Amniotic stem cell (primary cell): ENCODE data around the gene HYAL1.
A peak's percentile ranks its signal among the peaks of the same experiment; 100 is the strongest.
"Not testable (repeated sequence)": the region's sequence is repeated elsewhere in the genome, so short reads cannot be mapped to it uniquely, and the experiment has no call there.

Source experiments
- DNase-seq: peaks from one replicate; lab custom pipeline; 2025; lab: John Stamatoyannopoulos, UW

The HYAL1 gene

DNA sequence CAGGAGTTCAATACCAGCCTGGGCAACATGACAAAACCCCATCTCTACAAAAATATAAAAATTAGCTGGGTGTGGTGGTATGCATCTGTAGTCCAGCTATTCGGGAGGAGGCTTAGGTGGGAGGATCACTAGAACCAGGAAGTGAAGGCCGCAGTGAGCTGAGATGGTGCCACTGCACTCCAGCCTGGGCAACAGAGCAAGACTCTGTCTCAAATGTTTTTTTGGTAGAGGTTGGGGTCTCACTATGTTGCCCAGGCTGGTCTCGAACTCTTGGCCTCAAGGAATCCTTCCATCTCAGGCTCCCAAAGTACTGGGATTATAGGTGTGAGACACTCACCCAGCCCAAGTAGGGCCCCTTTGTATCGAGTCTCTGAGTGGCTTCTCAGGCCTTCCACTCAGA lies 9.3 kb downstream of the HYAL1 start:
- DNase-seq, result no peak

DNA sequence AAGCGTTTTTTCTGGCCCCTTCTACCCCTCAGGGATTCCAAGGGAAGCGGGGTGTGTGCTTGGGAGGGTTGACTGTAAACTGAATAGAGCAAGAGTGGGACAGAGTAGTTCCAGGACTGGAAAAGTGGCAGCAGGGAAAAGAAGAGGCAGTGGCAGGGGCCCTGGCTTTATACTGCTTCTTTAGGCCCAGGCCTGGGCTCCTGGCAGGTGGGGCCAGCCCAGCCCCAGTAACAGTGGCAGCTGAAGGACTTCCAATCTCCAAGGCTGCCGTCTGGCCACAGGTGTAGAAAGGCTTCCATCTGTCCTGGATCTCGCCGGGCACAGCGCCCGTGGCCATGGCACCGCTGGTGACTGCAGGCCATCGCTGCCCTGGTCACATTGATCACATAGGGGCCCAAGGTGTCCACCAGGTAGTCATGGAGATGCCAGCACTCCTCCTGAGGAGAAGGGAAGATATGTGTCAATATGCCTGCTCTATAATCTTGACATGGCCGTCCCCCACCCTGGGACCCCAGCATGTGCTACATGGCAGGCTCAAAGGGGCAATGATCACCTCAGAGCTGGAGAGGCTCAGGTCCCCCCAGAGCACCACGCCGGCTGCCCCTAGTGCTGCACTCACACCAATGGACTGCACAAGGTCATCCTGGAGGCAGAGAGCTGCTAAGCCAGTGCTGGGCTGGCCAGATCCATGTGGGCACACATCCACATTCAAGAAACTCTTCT lies 10.1 kb downstream of the HYAL1 start:
- no peak for DNase-seq

DNA sequence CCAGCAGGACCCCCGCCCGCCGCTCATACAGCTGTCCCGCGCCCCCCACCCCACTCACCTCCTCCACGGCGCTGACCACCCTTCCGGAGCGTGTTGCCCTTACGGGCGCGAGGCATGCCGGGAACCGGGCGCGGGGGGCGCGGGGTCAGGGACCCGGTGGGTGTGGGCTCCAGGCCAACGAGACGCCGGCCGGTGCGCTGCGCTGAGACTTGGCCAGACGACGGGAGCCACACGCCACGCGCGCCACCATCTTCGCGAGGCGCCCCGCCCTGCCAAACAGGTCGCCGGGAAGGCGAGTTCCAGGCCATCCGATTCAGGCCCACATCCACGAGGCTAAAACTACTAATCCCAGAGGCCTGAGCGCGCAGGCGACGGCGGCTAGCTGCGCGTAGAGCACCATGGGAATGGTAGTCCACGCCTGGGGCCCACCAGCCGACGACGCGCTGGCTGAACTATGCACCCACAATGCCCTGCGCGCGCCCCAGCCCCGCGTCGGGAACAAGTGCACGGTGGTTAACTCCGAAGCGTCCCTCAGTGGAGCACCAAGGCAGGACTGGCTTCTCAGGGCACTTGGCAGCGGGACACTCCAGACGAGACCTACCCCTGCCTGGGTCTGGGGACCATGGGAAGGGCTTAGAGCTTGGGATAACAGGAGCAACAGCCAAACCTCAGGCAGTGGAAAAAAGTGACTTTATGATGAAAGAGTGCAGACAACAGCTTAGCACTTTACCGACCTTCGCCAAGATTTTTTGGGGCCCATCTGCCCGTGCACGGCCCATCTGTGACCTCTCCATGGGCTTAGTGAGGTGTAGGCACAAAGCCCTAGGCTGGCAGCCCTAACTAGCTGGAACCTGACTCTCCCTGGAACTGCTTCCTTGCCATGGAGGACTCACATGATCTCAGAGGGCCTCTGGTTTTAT lies 11.0 kb downstream of the HYAL1 start, which contains the start of gene IFRD2:
Gene IFRD2, minus strand, starts transcription at position 271 of the 920 bp plus-strand sequence. Its CDS starts 155 bp downstream, at position 116.
- DNase-seq, result peak; percentile 97

DNA sequence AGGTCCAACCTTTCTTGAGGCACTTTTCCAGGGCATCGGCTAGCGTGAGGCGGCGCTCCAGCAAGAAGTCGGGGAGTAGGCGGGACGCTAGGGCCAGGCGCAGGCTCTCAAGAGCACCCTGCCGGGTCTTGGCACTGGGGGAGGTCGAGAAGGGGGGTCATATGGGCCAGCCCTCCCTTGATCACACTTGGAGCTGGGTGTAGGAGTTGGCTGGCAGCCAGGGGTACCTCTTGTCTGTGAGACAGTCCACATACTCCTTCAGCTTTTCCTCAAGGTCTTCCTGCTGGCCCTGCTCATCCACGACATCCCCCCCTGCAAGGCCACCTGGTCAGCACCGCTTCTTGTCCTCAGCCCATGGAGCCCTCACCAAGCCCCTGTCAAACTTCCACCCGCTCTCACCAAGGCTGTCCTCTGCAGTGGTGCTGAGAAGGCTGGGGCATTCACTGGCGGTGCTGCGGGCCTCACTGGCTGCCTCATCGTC lies 13.2 kb downstream of the HYAL1 start:
- no peak for DNase-seq

DNA sequence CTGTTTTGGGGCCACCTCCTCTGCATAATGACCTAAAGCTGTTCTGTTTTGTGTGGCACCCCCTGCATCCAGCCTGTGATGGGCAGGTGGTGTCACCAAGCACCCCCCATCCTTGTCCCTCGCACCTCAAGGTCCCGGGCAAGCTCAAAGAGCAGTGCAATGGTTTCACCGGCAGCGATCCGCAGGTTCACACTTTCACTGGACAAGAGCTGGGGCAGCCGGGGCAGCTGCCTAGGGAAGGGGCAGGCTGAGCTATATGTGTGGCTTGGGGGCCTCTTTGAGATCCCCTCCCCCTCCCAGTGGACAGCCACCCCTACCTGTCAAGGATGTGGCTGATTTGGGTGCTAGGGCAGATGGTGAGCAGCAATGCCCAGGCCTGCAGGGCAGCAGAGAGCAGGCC lies 14.2 kb downstream of the HYAL1 start:
- no peak for DNase-seq

DNA sequence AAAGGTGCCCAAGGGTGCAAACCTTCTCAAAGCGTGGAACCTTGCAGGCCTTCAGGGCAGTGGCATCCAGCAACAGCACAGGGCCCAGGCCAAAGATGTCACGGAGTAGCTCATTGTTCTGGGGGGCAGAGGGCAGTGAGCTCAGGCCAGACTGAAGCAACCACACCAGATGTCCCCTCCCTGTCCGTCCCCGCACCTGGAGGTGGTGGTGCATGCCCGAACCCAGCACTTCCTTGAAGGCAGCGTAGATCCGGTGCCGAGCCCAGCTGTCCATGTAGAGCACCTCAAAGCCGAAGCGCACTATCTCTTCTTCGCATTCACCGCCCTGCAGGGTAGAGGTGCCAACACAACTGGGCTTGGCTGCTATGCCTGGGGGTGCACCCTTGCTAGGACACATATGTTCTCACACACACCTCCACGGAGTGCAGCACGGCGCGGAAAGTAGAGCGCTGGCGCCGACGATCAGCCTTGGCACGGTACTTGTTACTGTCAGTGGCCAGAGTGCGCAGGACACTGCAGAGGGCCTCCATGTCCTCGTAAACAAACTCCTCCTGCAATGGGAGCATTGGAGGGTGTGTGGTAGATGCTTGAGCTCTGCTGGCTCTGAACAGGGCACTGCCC lies 14.9 kb downstream of the HYAL1 start:
- no peak for DNase-seq

DNA sequence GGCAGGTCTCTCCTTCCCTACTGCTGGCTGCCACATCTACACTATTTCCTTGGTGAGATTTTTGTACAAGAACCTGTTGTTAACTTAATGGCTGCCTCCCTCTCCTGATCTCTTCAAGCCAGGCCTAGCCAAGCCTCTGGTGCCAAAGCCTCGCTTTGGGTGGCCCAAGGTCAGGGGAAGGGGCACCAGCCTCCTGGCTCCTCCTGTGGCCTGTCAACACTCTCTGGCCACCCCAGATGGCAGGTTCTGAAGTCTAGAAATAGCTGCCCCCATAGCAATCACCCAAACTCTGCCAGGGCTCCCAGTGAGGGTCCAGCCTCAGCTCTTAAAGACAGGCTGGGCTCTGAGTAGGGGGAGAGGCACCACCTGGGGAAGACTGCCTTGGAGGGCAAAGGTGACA lies 16.1 kb downstream of the HYAL1 start:
- DNase-seq, result no peak

DNA sequence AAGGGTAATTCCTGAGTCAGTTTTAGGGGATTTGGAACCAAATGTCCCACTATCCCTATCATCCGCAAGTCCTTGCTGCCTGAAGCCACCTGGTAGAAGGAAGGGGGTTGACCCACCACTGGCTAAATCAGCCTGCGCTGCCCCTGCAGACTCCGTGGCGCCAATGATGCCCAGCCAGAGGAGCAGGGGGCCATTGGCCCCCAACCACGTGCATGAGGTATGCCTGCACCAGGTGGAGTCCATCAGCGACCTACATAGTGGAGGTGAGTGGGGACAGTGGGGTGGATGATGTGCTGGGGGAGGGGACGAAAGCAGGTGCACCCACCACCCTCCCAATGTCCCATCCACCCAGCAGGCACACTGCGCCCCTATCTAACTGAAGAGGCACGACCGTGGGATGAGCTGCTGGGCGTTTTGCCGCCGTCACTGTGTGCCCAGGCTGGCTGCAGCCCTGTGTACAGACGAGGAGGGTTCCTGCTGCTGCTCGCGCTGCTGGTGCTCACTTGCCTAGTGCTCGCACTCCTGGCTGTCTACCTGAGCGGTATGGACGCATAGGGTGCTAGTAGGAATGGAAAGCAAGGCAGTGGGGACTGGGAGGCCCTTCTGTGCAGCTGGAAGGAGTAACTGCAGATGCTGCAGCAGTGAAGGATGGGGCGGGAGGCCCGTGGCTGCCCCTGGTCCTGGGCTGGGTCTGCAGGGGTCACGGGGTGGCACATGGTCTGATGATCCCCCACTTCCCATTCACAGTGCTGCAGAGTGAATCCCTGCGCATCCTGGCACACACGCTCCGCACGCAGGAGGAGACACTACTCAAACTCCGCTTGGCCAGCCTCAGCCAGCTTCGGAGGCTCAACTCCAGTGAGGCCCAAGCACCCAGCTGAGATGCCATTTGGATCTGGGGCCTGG lies 16.8 kb downstream of the HYAL1 start:
- DNase-seq, result no peak

DNA sequence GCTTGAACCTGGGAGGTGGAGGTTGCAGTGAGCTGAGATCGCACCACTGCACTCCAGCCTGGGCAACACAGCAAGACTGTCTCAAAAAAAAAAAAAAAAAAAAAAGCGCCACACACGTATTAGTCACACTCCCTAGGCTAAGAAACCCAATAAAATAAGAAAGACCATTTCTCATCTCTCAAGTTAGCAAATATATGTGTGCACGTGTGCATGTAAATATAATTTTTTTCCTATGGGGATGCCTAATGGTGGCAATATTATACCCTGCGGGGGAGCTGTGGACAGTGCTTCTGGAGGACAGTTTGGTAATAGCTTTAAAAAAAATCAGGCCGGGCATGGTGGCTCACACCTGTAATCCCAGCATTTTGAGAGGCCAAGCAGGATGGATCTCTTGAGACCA lies 19.3 kb downstream of the HYAL1 start:
- not testable (repeated sequence) for DNase-seq

DNA sequence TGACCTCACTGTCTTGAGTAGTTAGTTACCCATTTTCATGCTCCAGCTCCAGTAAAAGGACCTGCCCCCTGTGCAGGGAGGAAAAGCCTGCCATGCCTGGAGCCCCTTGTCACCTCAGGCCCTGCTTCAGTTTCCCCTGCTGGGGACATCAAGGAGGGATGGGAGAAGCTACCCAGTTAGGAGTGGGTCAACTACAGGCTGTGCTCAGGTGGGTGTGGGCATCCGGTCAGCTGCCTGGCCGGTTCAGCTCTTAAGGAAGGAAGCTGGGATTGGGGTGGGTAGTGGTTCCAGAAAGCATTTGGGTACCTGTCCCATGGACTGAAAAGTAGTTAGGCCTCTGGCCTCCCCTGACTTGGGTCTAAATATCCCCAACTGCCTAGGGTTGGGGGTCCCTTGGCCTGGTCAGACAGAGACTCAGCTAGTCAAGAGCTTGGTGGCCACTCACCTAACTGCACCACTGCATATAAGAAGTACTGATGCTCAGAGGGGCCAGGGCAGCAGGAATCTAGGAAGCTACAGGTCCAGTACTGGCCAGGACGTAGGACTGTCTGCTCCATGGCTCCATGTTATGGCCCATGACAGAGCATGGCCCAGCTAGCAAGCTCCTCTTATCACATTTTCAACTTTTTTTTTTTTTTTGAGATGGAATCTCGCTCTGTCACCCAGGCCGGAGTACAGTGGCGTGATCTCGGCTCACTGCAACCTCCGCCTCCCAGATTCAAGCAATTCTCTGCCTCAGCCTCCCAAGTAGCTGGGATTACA lies 23.9 kb downstream of the HYAL1 start:
- no peak for DNase-seq

DNA sequence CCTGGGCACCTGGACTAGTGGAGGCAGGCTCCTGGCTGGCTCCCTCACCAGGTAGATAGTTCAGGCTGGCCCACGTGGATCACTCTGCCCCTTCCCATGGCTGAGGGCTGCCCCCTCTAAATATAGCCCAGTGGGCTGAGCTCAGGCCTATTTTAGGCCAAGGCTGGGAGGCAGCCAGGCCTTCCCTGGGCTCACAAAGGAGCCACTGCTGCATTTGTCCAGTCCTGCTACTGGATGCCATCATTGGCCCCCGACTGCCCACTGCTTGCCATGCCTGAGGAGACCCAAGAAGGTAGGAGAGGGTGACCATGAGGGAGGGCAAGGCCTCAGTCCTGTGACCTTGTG lies 24.5 kb downstream of the HYAL1 start, which contains the start of gene LSMEM2:
Gene LSMEM2, plus strand, starts transcription at position 208 of the 345 bp plus-strand sequence. Its CDS starts 27 bp downstream, at position 235.
- no peak for DNase-seq

DNA sequence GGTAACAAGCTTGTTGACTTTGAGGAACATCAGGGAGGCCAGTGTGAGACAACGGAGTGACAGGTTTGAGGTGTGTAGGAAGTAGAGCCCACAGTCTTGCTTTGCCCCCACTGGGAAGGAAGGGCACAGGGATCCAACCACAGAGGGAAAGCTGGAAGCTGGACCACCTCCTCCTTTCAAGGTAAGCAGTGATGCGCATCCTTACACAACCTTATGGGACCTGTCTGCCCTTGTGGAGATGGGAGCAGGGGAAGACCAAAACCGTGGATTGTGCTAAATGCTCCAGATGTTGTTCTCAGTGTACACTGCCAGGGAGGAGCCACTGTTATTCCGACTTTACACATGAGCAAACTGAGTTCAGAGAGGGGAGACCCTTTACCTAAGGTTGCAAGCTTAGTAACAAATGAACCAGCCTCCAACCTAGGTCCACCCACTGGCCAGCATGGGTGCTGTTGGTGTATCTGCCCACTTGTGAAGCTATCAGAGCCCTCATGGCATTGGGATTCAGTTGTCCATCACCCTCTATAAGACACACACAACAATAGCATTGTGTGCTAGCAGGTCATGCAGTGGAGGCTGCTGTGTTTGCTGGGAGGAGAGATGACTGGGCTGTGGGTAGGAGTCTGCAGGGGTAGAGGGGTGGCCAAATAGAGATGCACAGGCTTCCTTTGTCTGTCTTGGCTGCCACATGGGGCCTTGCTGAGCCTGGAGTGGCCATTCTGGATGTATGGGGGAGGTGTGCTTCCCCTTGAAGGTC lies 25.1 kb downstream of the HYAL1 start:
- DNase-seq, result no peak

DNA sequence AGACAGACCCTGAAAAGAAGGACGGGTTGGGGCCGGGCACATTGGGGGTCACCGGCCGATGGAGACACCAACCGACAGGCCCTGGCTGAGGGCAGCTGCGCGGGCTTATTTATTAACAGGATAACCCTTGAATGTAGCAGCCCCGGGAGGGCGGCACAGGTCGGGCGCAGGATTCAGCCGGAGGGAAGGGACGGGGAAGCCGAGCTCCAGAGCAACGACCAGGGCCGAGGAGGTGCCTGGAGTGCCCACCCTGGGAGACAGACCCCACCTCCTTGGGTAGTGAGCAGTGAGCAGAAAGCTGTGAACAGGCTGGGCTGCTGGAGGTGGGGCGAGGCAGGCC lies 26.6 kb downstream of the HYAL1 start:
- no peak for DNase-seq

DNA sequence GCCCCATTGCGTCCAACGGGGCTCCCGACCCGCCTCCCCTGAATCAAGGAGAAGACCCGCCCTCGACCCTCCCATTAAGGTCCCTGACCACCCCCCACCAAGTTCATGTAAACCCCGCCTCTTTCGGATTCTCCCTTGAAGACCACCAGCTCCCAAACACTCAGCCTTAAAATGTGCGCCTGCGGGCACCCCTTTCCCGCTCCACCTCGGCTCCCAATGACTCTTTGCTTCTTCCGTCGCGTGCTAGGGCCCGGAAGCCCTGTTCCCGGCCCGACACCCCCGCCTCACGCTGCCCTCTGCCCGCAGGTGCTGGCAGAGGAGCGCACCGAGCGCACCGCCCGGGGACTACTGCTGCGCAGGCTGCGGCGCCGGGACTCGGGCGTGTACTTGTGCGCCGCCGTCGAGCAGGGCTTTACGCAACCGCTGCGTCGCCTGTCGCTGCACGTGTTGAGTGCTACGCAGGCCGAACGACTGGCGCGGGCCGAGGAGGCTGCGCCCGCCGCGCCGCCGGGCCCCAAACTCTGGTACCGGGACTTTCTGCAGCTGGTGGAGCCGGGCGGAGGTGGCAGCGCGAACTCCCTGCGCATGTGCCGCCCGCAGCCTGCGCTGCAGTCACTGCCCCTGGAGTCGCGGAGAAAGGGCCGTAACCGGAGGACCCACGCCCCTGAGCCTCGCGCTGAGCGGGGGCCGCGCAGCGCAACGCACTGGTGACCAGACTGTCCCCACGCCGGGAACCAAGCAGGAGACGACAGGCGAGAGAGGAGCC lies 27.2 kb downstream of the HYAL1 start:
- DNase-seq, result no peak

DNA sequence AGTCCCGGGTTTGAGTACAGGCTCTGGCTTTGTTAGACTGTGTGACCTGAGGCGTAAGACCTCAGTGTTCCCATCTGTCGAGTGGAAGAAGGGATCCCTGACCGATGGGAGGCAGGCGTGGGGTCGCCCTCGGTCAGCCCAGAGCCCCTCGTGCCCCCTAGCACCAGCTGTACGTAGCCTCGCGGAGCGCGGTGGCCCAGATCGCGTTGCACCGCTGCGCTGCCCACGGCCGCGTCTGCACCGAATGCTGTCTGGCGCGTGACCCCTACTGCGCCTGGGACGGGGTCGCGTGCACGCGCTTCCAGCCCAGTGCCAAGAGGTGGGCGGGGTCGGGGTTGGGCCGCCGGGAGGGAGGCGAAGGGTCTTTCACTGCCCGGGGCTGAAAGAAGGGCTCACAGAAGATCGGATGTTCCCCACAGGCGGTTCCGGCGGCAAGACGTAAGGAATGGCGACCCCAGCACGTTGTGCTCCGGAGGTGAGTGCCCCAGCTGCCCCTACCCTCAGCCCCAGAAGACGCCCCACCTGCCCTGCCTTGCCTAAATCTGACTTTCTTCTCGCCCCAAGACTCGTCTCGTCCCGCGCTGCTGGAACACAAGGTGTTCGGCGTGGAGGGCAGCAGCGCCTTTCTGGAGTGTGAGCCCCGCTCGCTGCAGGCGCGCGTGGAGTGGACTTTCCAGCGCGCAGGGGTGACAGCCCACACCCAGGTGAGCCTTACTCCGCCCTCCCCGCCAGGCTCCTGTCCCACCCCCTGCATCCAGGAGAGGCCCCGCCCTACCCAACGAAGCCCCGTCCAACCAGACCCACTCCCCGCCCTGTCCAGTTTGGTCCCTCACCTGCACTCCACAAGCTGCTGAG lies 28.0 kb downstream of the HYAL1 start:
- no peak for DNase-seq

DNA sequence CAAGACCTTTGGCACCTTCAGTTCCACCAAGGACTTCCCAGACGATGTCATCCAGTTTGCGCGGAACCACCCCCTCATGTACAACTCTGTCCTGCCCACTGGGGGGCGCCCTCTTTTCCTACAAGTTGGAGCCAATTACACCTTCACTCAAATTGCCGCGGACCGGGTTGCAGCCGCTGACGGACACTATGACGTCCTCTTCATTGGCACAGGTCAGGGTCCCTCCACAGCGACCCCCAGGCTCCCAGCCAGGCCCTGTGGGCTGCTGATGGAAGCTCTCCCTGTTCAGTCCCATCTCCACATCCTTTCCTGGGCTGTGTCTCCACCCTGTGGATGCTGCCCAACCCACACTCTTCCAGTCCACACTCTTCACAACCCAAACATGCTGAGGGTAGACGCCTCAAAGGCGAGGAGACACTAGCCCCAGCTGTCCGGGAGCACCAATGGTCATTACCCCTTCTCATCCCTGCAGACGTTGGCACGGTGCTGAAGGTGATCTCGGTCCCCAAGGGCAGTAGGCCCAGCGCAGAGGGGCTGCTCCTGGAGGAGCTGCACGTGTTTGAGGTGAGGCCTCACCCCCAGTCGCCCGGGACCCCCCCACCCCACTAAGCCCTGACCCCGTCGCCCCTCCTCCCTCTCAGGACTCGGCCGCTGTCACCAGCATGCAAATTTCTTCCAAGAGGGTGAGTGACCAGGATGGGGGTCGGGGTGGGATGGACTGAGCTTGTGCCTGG lies 28.8 kb downstream of the HYAL1 start:
- DNase-seq, result peak; percentile 24

DNA sequence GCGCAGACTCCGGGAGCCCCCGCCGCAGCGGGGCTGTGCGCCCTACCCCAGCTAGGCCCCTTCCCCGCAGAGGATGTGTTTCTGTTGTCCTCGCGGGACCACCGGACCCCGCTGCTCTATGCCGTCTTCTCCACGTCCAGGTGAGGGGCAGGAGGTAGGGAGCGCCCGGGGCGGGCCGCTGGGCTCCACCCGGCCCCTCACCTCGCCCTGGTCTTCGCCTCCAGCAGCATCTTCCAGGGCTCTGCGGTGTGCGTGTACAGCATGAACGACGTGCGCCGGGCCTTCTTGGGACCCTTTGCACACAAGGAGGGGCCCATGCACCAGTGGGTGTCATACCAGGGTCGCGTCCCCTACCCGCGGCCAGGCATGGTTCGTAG lies 29.7 kb downstream of the HYAL1 start:
- DNase-seq, result no peak
